HL-60 (cell line): ENCODE measurements around the gene SRP54.

Experiments
- DNase-seq, 2 experiments: peaks; one replicate each; pipeline ENCODE4 v3.0.0-alpha.2; 2010 to 2020; ENCODE audit warnings: low read depth in 1 of 2, low spot score in 1 of 2
- H3K27ac ChIP-seq: fragments of 250-450 bp; sonication (Bioruptor Pico); replicated peaks from 2 replicates; pipeline ENCODE4 v1.5.1; 2020; ENCODE audit warnings: mild to moderate bottlenecking, moderate library complexity
- H3K27me3 ChIP-seq: fragments of 250-450 bp; sonication (Bioruptor Pico); 2 replicates; pipeline ENCODE4 v1.5.1; 2021; ENCODE audit warnings: mild to moderate bottlenecking, moderate library complexity; ENCODE audit not compliant: insufficient read depth, poor library complexity, severe bottlenecking
- H3K4me3 ChIP-seq: replicated peaks from 2 replicates; pipeline ENCODE4 v1.5.1; 2011; ENCODE audit warnings: mild to moderate bottlenecking, control low read depth, low read length; ENCODE audit not compliant: insufficient read depth
- GABPA ChIP-seq: IDR thresholded peaks from 2 replicates; pipeline ENCODE4 v1.6.1; 2012; ENCODE audit warnings: low read depth
- POLR2AphosphoS5 ChIP-seq: IDR thresholded peaks from 2 replicates; pipeline ENCODE4 v1.6.1; 2012; ENCODE audit warnings: low read depth
- REST ChIP-seq: IDR thresholded peaks from 2 replicates; pipeline ENCODE4 v1.6.1; 2012; ENCODE audit warnings: low read depth; ENCODE audit not compliant: insufficient replicate concordance
- SPI1 ChIP-seq: IDR thresholded peaks from 2 replicates; pipeline ENCODE4 v1.6.1; 2012; ENCODE audit warnings: low read depth, mild to moderate bottlenecking, borderline replicate concordance
- TF ChIP-seq, protein P1 (sequence below): IDR thresholded peaks from one replicate; pipeline ENCODE4 v1.5.1; 2011; ENCODE audit warnings: low read length, control low read depth, inconsistent platforms; ENCODE audit not compliant: insufficient read depth

Gene SRP54

GRCh38 chr14:35068238-35069012, 85.6 kb downstream of the SRP54 start:
- Histone ChIP-seq H3K4me3 (no peak overlapping the region), H3K27ac (no peak overlapping the region)

DNA sequence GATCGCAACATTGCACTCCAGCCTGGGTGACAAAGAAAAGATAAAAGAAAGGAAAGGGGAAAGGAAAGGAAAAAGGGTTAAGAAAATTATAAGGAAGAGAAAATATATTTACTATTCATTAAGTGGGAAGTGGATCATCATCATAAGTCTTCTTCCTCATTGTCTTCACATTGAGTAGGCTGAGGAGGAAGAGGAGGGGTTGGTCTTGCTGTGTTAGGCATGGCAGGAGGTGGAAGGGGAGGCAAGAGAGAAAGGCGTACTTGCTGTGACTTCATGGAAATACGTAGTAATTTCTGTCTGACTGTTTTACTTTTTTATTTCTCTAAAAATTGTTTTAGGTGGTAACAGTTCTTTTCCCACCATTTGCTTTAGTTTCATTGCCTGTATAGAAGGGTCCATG, 89.4 kb downstream of the SRP54 start:
- no peak for TF ChIP-seq REST
- TF ChIP-seq, protein P1, sequence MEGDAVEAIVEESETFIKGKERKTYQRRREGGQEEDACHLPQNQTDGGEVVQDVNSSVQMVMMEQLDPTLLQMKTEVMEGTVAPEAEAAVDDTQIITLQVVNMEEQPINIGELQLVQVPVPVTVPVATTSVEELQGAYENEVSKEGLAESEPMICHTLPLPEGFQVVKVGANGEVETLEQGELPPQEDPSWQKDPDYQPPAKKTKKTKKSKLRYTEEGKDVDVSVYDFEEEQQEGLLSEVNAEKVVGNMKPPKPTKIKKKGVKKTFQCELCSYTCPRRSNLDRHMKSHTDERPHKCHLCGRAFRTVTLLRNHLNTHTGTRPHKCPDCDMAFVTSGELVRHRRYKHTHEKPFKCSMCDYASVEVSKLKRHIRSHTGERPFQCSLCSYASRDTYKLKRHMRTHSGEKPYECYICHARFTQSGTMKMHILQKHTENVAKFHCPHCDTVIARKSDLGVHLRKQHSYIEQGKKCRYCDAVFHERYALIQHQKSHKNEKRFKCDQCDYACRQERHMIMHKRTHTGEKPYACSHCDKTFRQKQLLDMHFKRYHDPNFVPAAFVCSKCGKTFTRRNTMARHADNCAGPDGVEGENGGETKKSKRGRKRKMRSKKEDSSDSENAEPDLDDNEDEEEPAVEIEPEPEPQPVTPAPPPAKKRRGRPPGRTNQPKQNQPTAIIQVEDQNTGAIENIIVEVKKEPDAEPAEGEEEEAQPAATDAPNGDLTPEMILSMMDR: no peak
- no peak for TF ChIP-seq POLR2AphosphoS5
- no peak for TF ChIP-seq SPI1
- TF ChIP-seq GABPA: no peak
- no peak overlapping the region for H3K27ac ChIP-seq
- no peak overlapping the region for H3K4me3 ChIP-seq
- H3K27me3 ChIP-seq: no peaks in the 10 kb centered on the region
- DNase-seq: no peak

More at GRCh38 chr14:35068238-35069012, 85.6 kb downstream of the SRP54 start:
- no peaks in the 10 kb centered on the region for H3K27me3 ChIP-seq
- TF ChIP-seq, protein P1: no peak
- TF ChIP-seq REST (no peak), SPI1 (no peak), GABPA (no peak), POLR2AphosphoS5 (no peak)
- DNase-seq: no peak

- TF ChIP-seq SPI1: no peak
- TF ChIP-seq, protein P1: no peak
- H3K4me3 ChIP-seq: no peak overlapping the region
These were observed 90.7 kb downstream of the SRP54 start for GRCh38 chr14:35073486-35073885.

More at GRCh38 chr14:35073486-35073885, 90.7 kb downstream of the SRP54 start:
- DNase-seq: no peak
- H3K27ac ChIP-seq: no peak overlapping the region
- no peaks in the 10 kb centered on the region for H3K27me3 ChIP-seq
